ENCODE results near the gene PCARE. TPM values are rescaled to one million over a fixed set of nuclear protein-coding genes. Genes with fewer than 3 reads are reported as not detected.

PCARE gene
- total and polyA plus RNA-seq, 5 donors from 2014 or later: not detected

- Mint-ChIP-seq H3K4me1 (peaks cover 17 to 63% (median 50%) of the 10 kb centered on the region in 4 donors), H3K9me3 (peaks cover 0 to 1% (median 0%) of the 10 kb centered on the region in 7 donors), H3K36me3 (no peaks in the 10 kb centered on the region), H3K4me3 (peak overlapping the region; percentile 48 to 79 (median 70)), H3K27me3 (peaks cover 6% of the 10 kb centered on the region), H3K27ac (peak overlapping the region; percentile 99 to 100 (median 99))
- Histone ChIP-seq H3K36me3 (ENCODE audit: control insufficient read depth, insufficient read depth, low read length) (no peaks in the 10 kb centered on the region), H3K27ac (ENCODE audit: insufficient read depth, low read length, poor library complexity, severe bottlenecking) (peak overlapping the region; percentile 93), H3K4me1 (ENCODE audit: control insufficient read depth, insufficient read depth, low read length, poor library complexity, severe bottlenecking) (peaks cover 61% of the 10 kb centered on the region), H3K4me3 (ENCODE audit: low read depth, low read length) (no peak overlapping the region), H3K27me3 (ENCODE audit: control insufficient read depth, insufficient read depth, low read length) (no peaks in the 10 kb centered on the region), H3K9me3 (ENCODE audit: control insufficient read depth in 2 of 2, low read length in 2 of 2) (no peaks in the 10 kb centered on the region)
- DNase-seq: no peak
- no peak for ATAC-seq (ENCODE audit: low read depth in 2 of 2)
Measured at GRCh38 chr2:29016504-29016903, 57.8 kb downstream of the PCARE start.

- H3K4me1 ChIP-seq (ENCODE audit: control insufficient read depth, insufficient read depth, low read length, poor library complexity, severe bottlenecking): peaks cover 67% of the 10 kb centered on the region
Measured at GRCh38 chr2:29015701-29016470, 58.4 kb downstream of the PCARE start.

DNA sequence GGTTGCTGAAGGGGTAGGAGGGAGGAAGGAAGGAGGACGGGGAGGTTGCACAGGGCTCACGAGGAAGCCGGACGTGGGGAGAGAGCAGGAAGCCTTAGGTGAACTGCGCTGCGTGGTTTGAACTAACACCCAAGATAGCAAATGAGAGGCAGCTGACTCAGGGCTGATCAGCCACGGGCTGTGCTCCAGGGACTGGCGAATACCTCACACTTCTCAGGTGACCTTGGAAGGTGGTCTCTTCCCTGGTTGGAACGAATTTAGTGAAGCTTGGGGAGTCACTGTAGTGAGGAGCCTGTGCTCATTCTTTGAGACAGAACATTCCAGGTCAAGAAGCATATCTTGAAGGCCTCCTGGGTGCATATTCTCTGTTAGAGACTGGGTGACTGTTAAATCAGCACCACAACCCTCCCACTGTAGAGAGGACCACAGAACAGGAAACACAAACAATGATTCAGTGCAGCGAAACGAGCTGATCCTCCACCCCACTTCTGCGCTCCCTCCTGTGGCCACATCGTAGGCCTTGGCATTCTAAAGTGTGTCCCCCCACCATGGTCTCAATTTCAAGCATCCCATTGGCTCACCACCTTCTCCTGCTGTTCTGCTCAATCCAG is 59.4 kb downstream of the PCARE start:
- peaks cover 6% of the 10 kb centered on the region for H3K27me3 Mint-ChIP-seq
- Histone ChIP-seq H3K4me1 (ENCODE audit: control insufficient read depth, insufficient read depth, low read length, poor library complexity, severe bottlenecking) (peaks cover 77% of the 10 kb centered on the region), H3K4me3 (ENCODE audit: low read depth, low read length) (peak overlapping the region; percentile 40), H3K9me3 (ENCODE audit: control insufficient read depth in 2 of 2, low read length in 2 of 2) (no peaks in the 10 kb centered on the region), H3K27ac (ENCODE audit: insufficient read depth, low read length, poor library complexity, severe bottlenecking) (peak overlapping the region; percentile 93), H3K36me3 (ENCODE audit: control insufficient read depth, insufficient read depth, low read length) (no peaks in the 10 kb centered on the region), H3K27me3 (ENCODE audit: control insufficient read depth, insufficient read depth, low read length) (no peaks in the 10 kb centered on the region)
- peak overlapping the region; percentile 90 to 92 (median 92) for H3K4me3 Mint-ChIP-seq
- peaks cover 0 to 1% (median 0%) of the 10 kb centered on the region in 7 donors for H3K9me3 Mint-ChIP-seq
- ATAC-seq (ENCODE audit: low read depth in 2 of 2): peak; percentile 79 to 83
- peak; percentile 51 to 91 (median 76) for DNase-seq
- no peaks in the 10 kb centered on the region for H3K36me3 Mint-ChIP-seq
- H3K27ac Mint-ChIP-seq: peak overlapping the region; percentile 99 to 100 (median 99)
- H3K4me1 Mint-ChIP-seq: peaks cover 20 to 75% (median 59%) of the 10 kb centered on the region in 4 donors

More at GRCh38 chr2:29015701-29016470, 58.4 kb downstream of the PCARE start:
- Mint-ChIP-seq H3K9me3 (peaks cover 0 to 1% (median 0%) of the 10 kb centered on the region in 7 donors), H3K36me3 (no peaks in the 10 kb centered on the region), H3K27ac (peak overlapping the region; percentile 99 to 100 (median 99)), H3K4me1 (peaks cover 20 to 69% (median 55%) of the 10 kb centered on the region in 4 donors), H3K27me3 (peaks cover 6% of the 10 kb centered on the region), H3K4me3 (peak overlapping the region; percentile 79 to 92 (median 90))
- no peaks in the 10 kb centered on the region for H3K27me3 ChIP-seq (ENCODE audit: control insufficient read depth, insufficient read depth, low read length)
- no peak for ATAC-seq (ENCODE audit: low read depth in 2 of 2)
- H3K4me3 ChIP-seq (ENCODE audit: low read depth, low read length): peak overlapping the region; percentile 40
- H3K9me3 ChIP-seq (ENCODE audit: control insufficient read depth in 2 of 2, low read length in 2 of 2): no peaks in the 10 kb centered on the region
- peak overlapping the region; percentile 93 for H3K27ac ChIP-seq (ENCODE audit: insufficient read depth, low read length, poor library complexity, severe bottlenecking)
- no peak for DNase-seq
- no peaks in the 10 kb centered on the region for H3K36me3 ChIP-seq (ENCODE audit: control insufficient read depth, insufficient read depth, low read length)

GRCh38 chr2:29014331-29014730 is 60.0 kb downstream of the PCARE start:
- Mint-ChIP-seq H3K4me1 (peaks cover 20 to 81% (median 55%) of the 10 kb centered on the region in 4 donors), H3K9me3 (peaks cover 0 to 1% (median 0%) of the 10 kb centered on the region in 7 donors), H3K4me3 (peak overlapping the region; percentile 90 to 92 (median 92)), H3K27me3 (peaks cover 6% of the 10 kb centered on the region), H3K36me3 (no peaks in the 10 kb centered on the region), H3K27ac (peak overlapping the region; percentile 99 to 100 (median 99))
- H3K27ac ChIP-seq (ENCODE audit: insufficient read depth, low read length, poor library complexity, severe bottlenecking): peak overlapping the region; percentile 93
- ATAC-seq (ENCODE audit: low read depth in 2 of 2): no peak
- H3K36me3 ChIP-seq (ENCODE audit: control insufficient read depth, insufficient read depth, low read length): no peaks in the 10 kb centered on the region
- H3K4me1 ChIP-seq (ENCODE audit: control insufficient read depth, insufficient read depth, low read length, poor library complexity, severe bottlenecking): peaks cover 83% of the 10 kb centered on the region
- no peaks in the 10 kb centered on the region for H3K27me3 ChIP-seq (ENCODE audit: control insufficient read depth, insufficient read depth, low read length)
- DNase-seq: peak in 1 of 3 donors; percentile 24
- H3K4me3 ChIP-seq (ENCODE audit: low read depth, low read length): peak overlapping the region; percentile 40
- no peaks in the 10 kb centered on the region for H3K9me3 ChIP-seq (ENCODE audit: control insufficient read depth in 2 of 2, low read length in 2 of 2)

GRCh38 chr2:29013057-29013780 is 61.1 kb downstream of the PCARE start:
- Mint-ChIP-seq H3K4me3 (peak overlapping the region; percentile 44 to 92 (median 91)), H3K36me3 (no peaks in the 10 kb centered on the region), H3K4me1 (peaks cover 20 to 88% (median 57%) of the 10 kb centered on the region in 4 donors), H3K27me3 (peaks cover 6% of the 10 kb centered on the region), H3K9me3 (peaks cover 0 to 1% (median 0%) of the 10 kb centered on the region in 7 donors), H3K27ac (peak overlapping the region; percentile 99 to 100 (median 99))
- Histone ChIP-seq H3K4me1 (ENCODE audit: control insufficient read depth, insufficient read depth, low read length, poor library complexity, severe bottlenecking) (peaks cover 86% of the 10 kb centered on the region), H3K9me3 (ENCODE audit: control insufficient read depth in 2 of 2, low read length in 2 of 2) (no peaks in the 10 kb centered on the region), H3K27ac (ENCODE audit: insufficient read depth, low read length, poor library complexity, severe bottlenecking) (peak overlapping the region; percentile 93), H3K27me3 (ENCODE audit: control insufficient read depth, insufficient read depth, low read length) (no peaks in the 10 kb centered on the region), H3K4me3 (ENCODE audit: low read depth, low read length) (peak overlapping the region; percentile 40), H3K36me3 (ENCODE audit: control insufficient read depth, insufficient read depth, low read length) (no peaks in the 10 kb centered on the region)
- DNase-seq (no peak), ATAC-seq (ENCODE audit: low read depth in 2 of 2) (no peak)

GRCh38 chr2:29012211-29012681 is 62.1 kb downstream of the PCARE start:
- no peaks in the 10 kb centered on the region for H3K9me3 ChIP-seq (ENCODE audit: control insufficient read depth in 2 of 2, low read length in 2 of 2)
- peaks cover 0 to 1% (median 0%) of the 10 kb centered on the region in 7 donors for H3K9me3 Mint-ChIP-seq
- H3K4me3 Mint-ChIP-seq: peak overlapping the region; percentile 84 to 92 (median 90)
- H3K36me3 Mint-ChIP-seq: no peaks in the 10 kb centered on the region
- peak overlapping the region; percentile 13 for H3K4me3 ChIP-seq (ENCODE audit: low read depth, low read length)
- H3K36me3 ChIP-seq (ENCODE audit: control insufficient read depth, insufficient read depth, low read length): no peaks in the 10 kb centered on the region
- peak overlapping the region; percentile 93 for H3K27ac ChIP-seq (ENCODE audit: insufficient read depth, low read length, poor library complexity, severe bottlenecking)
- no peak for ATAC-seq (ENCODE audit: low read depth in 2 of 2)
- peak in 2 of 3 donors; percentile 25 to 65 for DNase-seq
- peak overlapping the region; percentile 99 to 100 (median 99) for H3K27ac Mint-ChIP-seq
- peaks cover 20 to 85% (median 57%) of the 10 kb centered on the region in 4 donors for H3K4me1 Mint-ChIP-seq
- peaks cover 6% of the 10 kb centered on the region for H3K27me3 Mint-ChIP-seq
- H3K4me1 ChIP-seq (ENCODE audit: control insufficient read depth, insufficient read depth, low read length, poor library complexity, severe bottlenecking): peaks cover 83% of the 10 kb centered on the region
- no peaks in the 10 kb centered on the region for H3K27me3 ChIP-seq (ENCODE audit: control insufficient read depth, insufficient read depth, low read length)
